Transverse colon (tissue), 3 donors: ENCODE measurements around the gene SLC25A52.
"Not testable (repeated sequence)": the region's sequence is repeated elsewhere in the genome, so short reads cannot be mapped to it uniquely, and the experiment has no call there.

Source experiments
- CTCF ChIP-seq, 5 experiments: fragments of 200-600 bp in 3 of 5; fragments of 450-650 bp in 2 of 5; sonication (generic) in 3 of 5; IDR thresholded peaks; 1 replicate in 2 of 5; 2 replicates in 3 of 5; pipeline ENCODE4 v1.5.1; 2016 to 2017; ENCODE audit warnings: antibody characterized with exemption in 5 of 5, inconsistent platforms in 3 of 5, mild to moderate bottlenecking in 2 of 5, moderate library complexity in 1 of 5
- EP300 ChIP-seq: sonication (generic); formaldehyde crosslinking; IDR thresholded peaks from one replicate; pipeline ENCODE4 v1.6.1; 2017; ENCODE audit warnings: antibody characterized with exemption, low read depth
- POLR2A ChIP-seq: fragments of 450-650 bp; IDR thresholded peaks from one replicate; pipeline ENCODE4 v1.6.1; 2016; ENCODE audit warnings: antibody characterized with exemption, mild to moderate bottlenecking, moderate library complexity

- TF ChIP-seq EP300; CTCF (IDR thresholded peaks at IDR 0.05); POLR2A: not testable (repeated sequence)
Measured at GRCh38 chr18:31799257-31799656, 38.6 kb upstream of the SLC25A52 start.
